ENCODE measurements around the gene DBT.
"Not testable (repeated sequence)": the region's sequence is repeated elsewhere in the genome, so short reads cannot be mapped to it uniquely, and the experiment has no call there.

DBT gene

GRCh38 chr1:100237091-100237490 lies 12.5 kb downstream of the DBT start:
- Histone ChIP-seq H2AFZ (ENCODE audit: insufficient read depth, low read length, poor library complexity) (no peak overlapping the region), H2BK12ac (ENCODE audit: low read length) (no peak overlapping the region), H2AK5ac (ENCODE audit: low read length) (no peak overlapping the region), H3K9me3 (ENCODE audit: insufficient read depth, low read depth, low read length) (no peaks in the 10 kb centered on the region), H4K91ac (ENCODE audit: low read depth, low read length) (no peak overlapping the region), H3K4ac (ENCODE audit: low read depth, low read length) (no peak overlapping the region), H3K36me3 (ENCODE audit: control insufficient read depth in 1 of 2, insufficient read depth in 2 of 2, low read length in 2 of 2) (peaks cover 2 to 7% of the 10 kb centered on the region in 2 experiments), H3K9ac (ENCODE audit: low read length) (no peak overlapping the region), H2BK5ac (ENCODE audit: low read depth, low read length, poor library complexity) (no peak overlapping the region), H3K4me1 (ENCODE audit: control insufficient read depth in 1 of 2, insufficient read depth in 2 of 2, low read length in 2 of 2) (no peaks in the 10 kb centered on the region), H3K79me2 (ENCODE audit: control insufficient read depth, insufficient read depth, low read length, poor library complexity) (no peaks in the 10 kb centered on the region), H2BK120ac (ENCODE audit: insufficient read depth, low read length, poor library complexity) (no peak overlapping the region), H3K4me3 (ENCODE audit: low read depth, low read length) (no peak overlapping the region), H3K27ac (ENCODE audit: low read depth, low read length) (no peak overlapping the region), H3K23ac (ENCODE audit: low read length) (no peak overlapping the region), H3K27me3 (ENCODE audit: insufficient read depth, low read length) (no peaks in the 10 kb centered on the region), H4K8ac (ENCODE audit: low read depth, low read length) (no peak overlapping the region), H3K14ac (ENCODE audit: low read length) (no peak overlapping the region), H3K4me2 (ENCODE audit: low read length) (no peak overlapping the region), H4K12ac (ENCODE audit: low read depth, low read length) (no peak overlapping the region), H3K18ac (ENCODE audit: low read length) (no peak overlapping the region), H3K79me1 (ENCODE audit: low read length) (no peaks in the 10 kb centered on the region)
- WGBS (ENCODE audit: extremely low coverage, insufficient coverage, insufficient read length) = no CpG with 5 or more reads among the region's 3 CpGs
- DNase-seq = no peak

- WGBS (ENCODE audit: extremely low coverage, insufficient coverage, insufficient read length) = no CpG with 5 or more reads among the region's 1 CpG
Observed at GRCh38 chr1:100234432-100234831, 15.2 kb downstream of the DBT start.

DNA sequence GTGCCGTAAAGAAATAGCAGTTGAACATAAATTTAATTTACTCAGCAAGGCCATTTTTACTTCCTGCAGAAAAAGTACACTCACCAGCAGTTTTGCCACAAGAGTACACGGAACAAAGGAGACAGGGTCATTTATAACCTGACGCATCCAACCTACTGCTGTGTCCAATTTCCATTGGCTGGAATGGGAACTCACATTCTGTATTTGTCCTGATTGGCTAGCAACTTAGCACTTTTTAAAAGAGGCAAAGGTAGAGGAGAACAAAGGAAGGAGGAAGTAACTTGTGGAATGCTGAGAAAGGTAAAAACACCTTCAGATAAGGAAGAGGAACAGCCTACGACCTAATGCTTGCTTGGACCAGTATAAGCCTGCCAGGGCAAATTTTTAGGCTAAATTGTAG lies 16.1 kb downstream of the DBT start:
- H3K4me3 ChIP-seq (ENCODE audit: low read depth, low read length); H3K4me2 ChIP-seq (ENCODE audit: low read length); H3K27ac ChIP-seq (ENCODE audit: low read depth, low read length); H3K36me3 ChIP-seq (ENCODE audit: control insufficient read depth in 1 of 2, insufficient read depth in 2 of 2, low read length in 2 of 2); H2BK12ac ChIP-seq (ENCODE audit: low read length); H2AK5ac ChIP-seq (ENCODE audit: low read length); H3K27me3 ChIP-seq (ENCODE audit: insufficient read depth, low read length); H3K9me3 ChIP-seq (ENCODE audit: insufficient read depth, low read depth, low read length); DNase-seq; H3K4me1 ChIP-seq (ENCODE audit: control insufficient read depth in 1 of 2, insufficient read depth in 2 of 2, low read length in 2 of 2); H3K9ac ChIP-seq (ENCODE audit: low read length); H3K18ac ChIP-seq (ENCODE audit: low read length); H2AFZ ChIP-seq (ENCODE audit: insufficient read depth, low read length, poor library complexity); H3K79me1 ChIP-seq (ENCODE audit: low read length); H3K4ac ChIP-seq (ENCODE audit: low read depth, low read length); H3K79me2 ChIP-seq (ENCODE audit: control insufficient read depth, insufficient read depth, low read length, poor library complexity); H2BK120ac ChIP-seq (ENCODE audit: insufficient read depth, low read length, poor library complexity); H3K14ac ChIP-seq (ENCODE audit: low read length); H4K91ac ChIP-seq (ENCODE audit: low read depth, low read length); H4K12ac ChIP-seq (ENCODE audit: low read depth, low read length); H3K23ac ChIP-seq (ENCODE audit: low read length); H4K8ac ChIP-seq (ENCODE audit: low read depth, low read length); H2BK5ac ChIP-seq (ENCODE audit: low read depth, low read length, poor library complexity): not testable (repeated sequence)
- no CpG with 5 or more reads among the region's 4 CpGs for WGBS (ENCODE audit: extremely low coverage, insufficient coverage, insufficient read length)

More at GRCh38 chr1:100234432-100234831, 15.2 kb downstream of the DBT start:
- Histone ChIP-seq H3K4ac (ENCODE audit: low read depth, low read length) (no peak overlapping the region), H4K91ac (ENCODE audit: low read depth, low read length) (no peak overlapping the region), H3K36me3 (ENCODE audit: control insufficient read depth in 1 of 2, insufficient read depth in 2 of 2, low read length in 2 of 2) (peaks cover 1 to 7% of the 10 kb centered on the region in 2 experiments), H3K4me3 (ENCODE audit: low read depth, low read length) (no peak overlapping the region), H2BK5ac (ENCODE audit: low read depth, low read length, poor library complexity) (no peak overlapping the region), H2AFZ (ENCODE audit: insufficient read depth, low read length, poor library complexity) (no peak overlapping the region), H4K12ac (ENCODE audit: low read depth, low read length) (no peak overlapping the region), H3K9me3 (ENCODE audit: insufficient read depth, low read depth, low read length) (no peaks in the 10 kb centered on the region), H3K4me2 (ENCODE audit: low read length) (no peak overlapping the region), H3K27ac (ENCODE audit: low read depth, low read length) (no peak overlapping the region), H3K79me2 (ENCODE audit: control insufficient read depth, insufficient read depth, low read length, poor library complexity) (no peaks in the 10 kb centered on the region), H3K4me1 (ENCODE audit: control insufficient read depth in 1 of 2, insufficient read depth in 2 of 2, low read length in 2 of 2) (no peaks in the 10 kb centered on the region), H3K14ac (ENCODE audit: low read length) (no peak overlapping the region), H3K18ac (ENCODE audit: low read length) (no peak overlapping the region), H3K79me1 (ENCODE audit: low read length) (no peaks in the 10 kb centered on the region), H3K9ac (ENCODE audit: low read length) (no peak overlapping the region), H2AK5ac (ENCODE audit: low read length) (no peak overlapping the region), H3K27me3 (ENCODE audit: insufficient read depth, low read length) (no peaks in the 10 kb centered on the region), H4K8ac (ENCODE audit: low read depth, low read length) (no peak overlapping the region), H2BK12ac (ENCODE audit: low read length) (no peak overlapping the region), H2BK120ac (ENCODE audit: insufficient read depth, low read length, poor library complexity) (no peak overlapping the region), H3K23ac (ENCODE audit: low read length) (no peak overlapping the region)
- no peak for DNase-seq

- no peaks in the 10 kb centered on the region for H3K9me3 ChIP-seq (ENCODE audit: insufficient read depth, low read depth, low read length)
- no peak overlapping the region for H2AFZ ChIP-seq (ENCODE audit: insufficient read depth, low read length, poor library complexity)
- H2BK12ac ChIP-seq (ENCODE audit: low read length) = no peak overlapping the region
- peaks cover 4 to 5% of the 10 kb centered on the region in 2 experiments for H3K36me3 ChIP-seq (ENCODE audit: control insufficient read depth in 1 of 2, insufficient read depth in 2 of 2, low read length in 2 of 2)
- no CpG with 5 or more reads among the region's 1 CpG for WGBS (ENCODE audit: extremely low coverage, insufficient coverage, insufficient read length)
- no peaks in the 10 kb centered on the region for H3K79me1 ChIP-seq (ENCODE audit: low read length)
- no peak for DNase-seq
- H3K9ac ChIP-seq (ENCODE audit: low read length) = no peak overlapping the region
- H3K4me1 ChIP-seq (ENCODE audit: control insufficient read depth in 1 of 2, insufficient read depth in 2 of 2, low read length in 2 of 2) = no peaks in the 10 kb centered on the region
- H4K91ac ChIP-seq (ENCODE audit: low read depth, low read length) = no peak overlapping the region
- H3K14ac ChIP-seq (ENCODE audit: low read length) = no peak overlapping the region
- no peak overlapping the region for H3K4ac ChIP-seq (ENCODE audit: low read depth, low read length)
- H4K8ac ChIP-seq (ENCODE audit: low read depth, low read length) = no peak overlapping the region
- H4K12ac ChIP-seq (ENCODE audit: low read depth, low read length) = no peak overlapping the region
- H3K27ac ChIP-seq (ENCODE audit: low read depth, low read length) = no peak overlapping the region
- no peak overlapping the region for H3K4me2 ChIP-seq (ENCODE audit: low read length)
- no peak overlapping the region for H2AK5ac ChIP-seq (ENCODE audit: low read length)
- no peaks in the 10 kb centered on the region for H3K79me2 ChIP-seq (ENCODE audit: control insufficient read depth, insufficient read depth, low read length, poor library complexity)
- no peak overlapping the region for H3K4me3 ChIP-seq (ENCODE audit: low read depth, low read length)
- no peak overlapping the region for H3K18ac ChIP-seq (ENCODE audit: low read length)
- H2BK120ac ChIP-seq (ENCODE audit: insufficient read depth, low read length, poor library complexity) = no peak overlapping the region
- H3K27me3 ChIP-seq (ENCODE audit: insufficient read depth, low read length) = no peaks in the 10 kb centered on the region
- H2BK5ac ChIP-seq (ENCODE audit: low read depth, low read length, poor library complexity) = no peak overlapping the region
- no peak overlapping the region for H3K23ac ChIP-seq (ENCODE audit: low read length)
Observed at GRCh38 chr1:100232156-100232555, 17.5 kb downstream of the DBT start.
